Measurements from ENCODE around the gene NDUFC2. TPM values are rescaled to one million over a fixed set of nuclear protein-coding genes. Genes with fewer than 3 reads are reported as not detected.

The NDUFC2 gene
- 320 and 392 TPM in 2 replicates for total RNA-seq (2014; rRNA removed; shearing (Covaris generic))

DNA sequence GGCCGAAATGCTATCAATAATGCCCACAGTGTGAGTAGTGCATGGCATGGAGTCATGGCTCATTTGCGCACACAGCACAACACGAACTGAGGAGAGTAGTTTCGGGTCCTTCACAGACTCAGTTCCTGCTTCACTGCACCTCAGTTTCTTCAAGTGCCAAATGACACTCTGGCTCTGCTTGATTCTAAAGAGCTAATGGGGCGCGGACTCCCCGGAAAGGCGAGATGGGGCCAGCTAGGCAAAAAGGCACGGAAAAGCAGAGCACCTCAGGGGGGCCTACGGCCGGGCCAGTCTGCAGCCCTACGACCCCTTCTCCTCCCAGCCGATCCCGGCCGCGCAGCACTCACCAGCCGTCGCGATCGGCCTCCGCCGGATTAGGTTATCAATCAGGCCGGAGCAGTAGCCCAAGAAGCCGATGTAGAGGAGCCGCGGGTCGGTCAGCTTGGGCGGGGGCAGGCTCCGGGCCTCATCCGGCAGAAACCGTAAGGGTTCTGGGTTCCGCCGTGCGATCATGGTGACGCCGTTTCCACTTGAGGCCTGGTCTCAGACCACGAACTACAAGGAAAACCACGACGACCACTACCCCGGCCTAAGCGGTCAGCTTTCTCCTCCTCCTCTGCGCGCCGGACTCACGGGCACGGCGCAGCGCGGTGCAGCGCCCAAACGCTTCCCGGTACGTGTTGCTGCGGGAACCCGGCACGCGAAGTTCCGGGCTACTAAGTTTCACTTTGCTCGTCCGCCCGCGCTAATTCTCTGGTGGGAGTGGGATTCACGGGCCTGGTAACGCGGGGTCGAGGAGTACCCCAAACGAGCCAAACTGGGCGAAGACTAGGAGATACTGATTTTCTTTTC, at the start of gene NDUFC2:
Gene NDUFC2, minus strand, starts transcription at position 631 of the 852 bp plus-strand sequence. Its CDS starts 118 bp downstream, at position 513.
- peak; percentile 83 for DNase-seq (ENCODE audit: low read depth)

- DNase-seq (ENCODE audit: low read depth), result no peak
Measured at GRCh38 chr11:78127403-78127802, 47.7 kb upstream of the NDUFC2 start.

- no peak for DNase-seq (ENCODE audit: low read depth)
Measured at GRCh38 chr11:78112582-78113275, 33.1 kb upstream of the NDUFC2 start.

DNA sequence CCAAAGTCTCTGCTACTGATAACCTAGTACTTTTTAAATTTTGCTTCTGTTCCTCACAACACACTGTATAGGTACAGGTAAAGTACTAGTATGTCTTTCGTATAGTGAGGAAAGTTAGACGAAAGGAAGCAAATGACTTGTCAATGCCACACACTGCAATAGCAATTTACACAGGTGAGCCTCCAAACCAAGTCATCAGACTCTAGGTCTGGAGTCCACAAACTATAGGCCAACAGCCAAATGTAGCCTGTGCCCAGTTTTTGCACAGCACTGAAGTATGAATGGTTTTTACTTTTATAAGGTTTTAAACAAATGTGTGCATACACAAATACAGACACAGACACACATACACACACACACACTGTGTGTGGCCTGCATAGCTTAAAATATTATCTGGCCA, 31.6 kb upstream of the NDUFC2 start:
- DNase-seq (ENCODE audit: low read depth), result no peak

DNA sequence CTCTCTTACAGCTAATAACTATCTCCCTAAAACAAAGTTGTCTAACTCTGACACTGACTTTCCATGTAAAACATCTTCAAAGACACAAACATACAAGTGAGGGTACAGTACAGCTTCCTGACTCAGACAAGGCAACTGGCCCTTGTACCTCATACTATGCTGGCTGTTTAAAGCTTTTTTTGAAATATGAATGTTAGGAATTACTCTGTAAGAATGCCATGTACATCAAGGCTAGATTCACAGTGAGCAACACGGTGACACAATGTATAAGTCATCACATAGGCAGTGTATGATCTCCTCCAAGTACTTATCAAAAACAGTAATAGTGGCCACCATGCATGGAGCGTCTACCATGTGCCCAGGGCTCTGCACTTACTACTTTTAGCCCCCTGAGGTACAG, 31.2 kb upstream of the NDUFC2 start:
- DNase-seq (ENCODE audit: low read depth), result no peak

GRCh38 chr11:78110351-78110750, 30.7 kb upstream of the NDUFC2 start:
- DNase-seq (ENCODE audit: low read depth), result no peak

DNA sequence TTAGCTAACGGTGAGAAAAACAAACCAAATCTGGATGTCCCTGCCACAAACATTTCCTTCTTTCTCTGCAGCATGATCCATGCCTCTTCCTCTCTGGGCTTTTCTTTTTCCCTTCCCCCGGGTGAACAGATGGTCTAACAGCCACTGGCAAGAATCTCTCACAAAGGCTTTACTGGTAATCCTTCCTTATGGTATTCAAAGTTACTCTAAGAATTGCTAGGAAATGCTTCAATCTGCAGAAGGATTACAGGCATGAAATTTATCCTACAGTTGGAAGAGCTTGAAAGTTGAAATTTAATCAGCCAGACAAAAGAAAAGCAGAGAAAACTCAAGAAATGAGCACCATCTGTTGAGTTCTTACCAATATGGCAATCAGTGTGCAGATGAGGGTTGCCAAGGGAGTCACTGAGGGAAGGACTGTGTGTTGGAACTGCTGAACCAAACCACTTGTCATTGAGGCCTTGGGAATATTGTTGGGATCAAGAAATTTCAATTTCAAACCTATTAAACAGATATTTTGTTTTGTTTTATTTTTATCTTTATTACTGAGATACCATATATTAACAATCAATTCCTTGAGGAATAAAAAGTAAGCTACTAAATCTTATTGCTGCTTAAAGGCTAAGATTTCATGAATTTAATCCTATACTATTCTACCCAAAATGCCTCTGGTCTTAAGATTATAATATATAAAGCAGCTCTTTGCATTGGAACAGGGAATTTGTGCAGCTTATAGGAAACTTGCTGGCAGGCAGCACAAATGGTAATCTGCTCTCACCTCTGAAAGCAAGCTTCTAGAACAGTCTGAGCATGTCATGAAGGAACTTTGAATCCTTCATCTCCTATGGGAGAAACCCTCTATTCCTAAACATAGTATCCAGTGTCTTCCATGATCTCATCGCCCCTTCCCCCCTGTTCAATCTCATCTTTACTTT, 29.7 kb upstream of the NDUFC2 start:
- no peak for DNase-seq (ENCODE audit: low read depth)

DNA sequence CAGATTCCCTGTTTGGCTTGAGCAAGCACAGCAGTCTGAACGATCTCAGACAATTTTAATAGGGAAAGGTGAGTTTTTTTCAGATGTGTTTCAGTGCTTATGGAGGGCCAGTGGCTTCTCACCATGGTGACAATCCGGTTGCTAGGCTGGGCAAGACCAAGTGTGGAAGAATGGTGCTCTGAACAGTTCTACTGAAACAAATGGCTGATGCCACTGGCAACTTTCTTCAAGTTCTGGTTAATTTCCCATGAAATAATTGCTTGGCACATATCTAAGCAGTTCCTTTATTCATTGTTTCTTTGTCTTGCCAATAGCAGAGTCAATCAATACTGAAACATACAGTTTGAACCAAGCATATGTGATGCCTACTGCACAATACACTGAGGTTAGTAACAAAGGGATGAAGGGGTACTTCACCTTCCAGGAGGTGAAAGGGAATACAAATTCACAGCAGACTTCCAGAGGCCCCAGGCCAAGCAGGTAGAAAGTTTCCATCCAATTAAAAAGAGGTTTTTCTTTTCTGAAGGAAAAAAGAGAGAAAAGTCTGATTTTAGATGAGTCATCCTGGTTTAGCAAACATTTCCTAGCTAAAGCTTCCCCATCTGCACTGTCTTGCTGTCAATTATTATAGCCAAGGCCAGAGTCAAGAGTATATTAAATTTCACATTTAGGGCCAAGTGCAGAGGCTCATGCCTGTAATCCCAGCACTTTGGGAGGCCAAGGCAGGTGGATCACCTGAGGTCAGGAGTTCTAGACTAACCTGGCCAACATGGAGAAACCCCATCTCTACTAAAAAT, 21.2 kb upstream of the NDUFC2 start:
- DNase-seq (ENCODE audit: low read depth), result no peak

- DNase-seq (ENCODE audit: low read depth), result no peak
Measured at GRCh38 chr11:78100261-78100660, 20.6 kb upstream of the NDUFC2 start.

DNA sequence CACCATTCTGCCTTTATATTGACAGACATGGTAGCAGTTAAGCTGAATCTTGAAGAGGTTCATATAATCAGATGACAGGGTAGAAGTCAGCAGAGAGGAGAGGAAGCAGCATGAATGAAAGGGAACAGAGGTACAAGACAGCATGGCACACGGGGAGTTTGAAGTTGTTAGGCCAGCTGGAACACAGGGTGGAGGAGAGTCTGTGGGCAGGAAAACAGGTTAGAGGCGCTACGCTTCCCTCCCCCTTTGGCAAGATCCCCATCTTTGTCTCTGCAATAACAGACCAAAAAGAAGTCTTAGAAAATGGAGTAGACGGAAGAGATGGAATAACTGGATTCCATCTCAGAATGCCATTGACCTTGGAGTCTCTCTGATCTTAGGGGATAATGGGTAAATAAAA, 20.0 kb upstream of the NDUFC2 start:
- DNase-seq (ENCODE audit: low read depth), result no peak

DNA sequence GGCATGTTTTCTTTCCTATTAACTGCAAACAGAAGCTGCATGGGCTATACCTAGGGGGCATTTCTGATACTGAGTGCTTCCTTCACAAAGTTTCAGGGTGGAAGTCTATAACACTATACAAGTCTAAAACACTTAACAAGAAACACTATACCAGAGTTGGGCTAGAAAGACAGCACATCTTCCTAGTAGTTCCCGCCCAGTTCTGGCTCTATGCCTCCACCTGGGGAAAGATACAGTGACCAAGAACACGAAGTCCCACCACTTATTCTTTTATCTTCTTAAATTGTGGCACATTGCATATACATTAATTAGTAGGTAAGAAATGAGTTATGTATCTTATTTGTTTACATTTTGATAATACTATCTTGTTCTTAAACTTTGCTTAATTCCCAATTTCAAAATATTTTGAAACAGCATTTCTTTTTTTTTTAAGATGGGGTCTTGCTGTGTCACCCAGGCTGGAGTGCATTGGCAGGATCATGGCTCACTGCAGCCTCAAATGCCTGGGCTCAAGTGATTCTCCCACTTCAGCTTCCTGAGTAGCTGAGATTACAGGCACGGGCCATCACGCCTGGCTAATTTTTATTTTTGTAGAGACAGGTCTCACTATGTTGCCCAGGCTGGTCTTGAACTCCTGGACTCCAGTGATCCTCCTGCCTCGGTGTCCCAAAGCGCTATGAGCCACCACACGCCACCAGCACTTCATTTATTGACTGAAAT, 18.2 kb upstream of the NDUFC2 start:
- no peak for DNase-seq (ENCODE audit: low read depth)

DNA sequence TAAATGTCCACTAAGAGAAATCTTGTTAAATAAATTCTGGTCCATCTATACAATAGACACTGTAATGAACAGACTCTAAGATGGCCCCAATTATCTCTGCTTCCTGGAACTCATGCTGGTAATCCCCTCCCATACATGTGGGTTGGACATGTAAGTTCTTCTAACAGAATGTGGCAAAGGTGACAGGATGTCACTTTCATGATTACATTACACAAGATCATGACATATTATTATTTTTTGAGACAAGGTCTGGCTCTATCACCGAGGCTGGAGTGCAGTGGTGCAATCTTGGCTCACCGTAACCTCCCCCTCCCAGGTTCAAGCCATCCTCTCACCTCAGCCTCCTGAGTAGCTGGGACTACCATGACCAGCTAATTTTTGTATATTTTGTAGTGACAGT, 14.6 kb upstream of the NDUFC2 start:
- no peak for DNase-seq (ENCODE audit: low read depth)

GRCh38 chr11:78086521-78087074, 6.9 kb upstream of the NDUFC2 start:
- DNase-seq (ENCODE audit: low read depth), result peak; percentile 44

DNA sequence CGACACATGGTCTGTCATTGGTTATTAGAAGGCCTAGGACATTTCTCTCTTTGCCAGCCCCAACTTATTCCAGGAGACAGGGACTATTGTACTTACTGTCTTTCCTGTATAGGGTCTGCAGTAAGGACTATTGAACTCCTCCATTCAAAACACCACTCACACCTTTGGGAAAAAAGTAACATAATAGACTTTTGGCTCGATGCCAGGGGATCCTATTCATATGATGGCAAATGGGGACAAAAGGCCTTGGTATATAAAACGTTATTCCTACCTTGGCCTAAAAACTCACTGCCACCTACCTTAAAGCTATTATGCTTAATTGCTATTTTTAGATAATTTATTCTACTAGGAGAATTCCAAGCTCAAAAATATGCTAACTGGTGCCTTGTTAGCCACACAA, 6.3 kb upstream of the NDUFC2 start:
- no peak for DNase-seq (ENCODE audit: low read depth)

- DNase-seq (ENCODE audit: low read depth), result peak; percentile 81
Measured at GRCh38 chr11:78084506-78084905, 4.8 kb upstream of the NDUFC2 start.

DNA sequence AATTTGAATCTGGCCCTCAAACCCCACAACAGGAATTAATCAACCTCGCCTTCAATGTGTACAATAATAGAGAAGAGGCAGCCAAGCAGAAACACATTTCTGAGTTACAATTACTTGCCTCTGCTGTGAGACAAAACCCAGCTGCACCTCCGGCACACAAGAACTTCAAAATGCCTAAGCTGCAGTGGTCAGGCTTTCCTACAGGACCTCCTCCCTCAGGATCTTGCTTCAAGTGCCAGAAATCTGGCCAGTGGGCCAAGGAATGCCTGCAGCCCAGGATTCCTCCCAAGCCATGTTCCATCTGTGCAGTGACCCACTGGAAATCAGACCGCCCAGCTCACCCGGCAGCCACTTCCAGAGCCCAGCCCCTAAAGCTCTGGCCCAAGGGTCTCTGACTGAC, 3.4 kb upstream of the NDUFC2 start:
- DNase-seq (ENCODE audit: low read depth), result peak; percentile 58

GRCh38 chr11:78082146-78082545, 2.5 kb upstream of the NDUFC2 start:
- DNase-seq (ENCODE audit: low read depth), result no peak

DNA sequence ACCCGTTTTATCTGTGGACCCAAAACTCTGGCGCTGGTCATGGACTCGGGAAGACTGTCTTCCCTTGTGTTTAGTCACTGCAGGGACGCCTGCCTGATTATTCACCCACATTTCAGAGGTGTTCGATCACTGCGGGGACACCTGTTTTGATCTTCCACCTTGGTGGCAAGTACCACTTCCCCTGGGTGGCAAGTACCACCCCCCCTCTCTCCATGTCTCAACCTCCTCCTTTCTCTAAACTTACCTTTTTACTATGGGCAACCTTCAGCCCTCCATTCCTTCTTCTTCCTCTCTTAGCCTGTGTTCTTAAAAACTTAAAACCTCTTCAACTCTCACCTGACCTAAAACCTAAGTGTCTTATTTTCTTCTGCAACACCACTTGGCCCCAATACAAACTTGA, 1.9 kb upstream of the NDUFC2 start:
- DNase-seq (ENCODE audit: low read depth), result no peak

- peak; percentile 92 for DNase-seq (ENCODE audit: low read depth)
Measured at GRCh38 chr11:78080818-78081495, 1.3 kb upstream of the NDUFC2 start.

Data from RPMI7951 (cell line).